Loucy (cell line): ENCODE data around the gene ATP1A1.

ENCODE experiments used
- H2AFZ ChIP-seq: fragments of 200-600 bp; sonication (generic); 2 replicates; pipeline ENCODE4 v1.6.0; 2016; ENCODE audit warnings: antibody characterized with exemption, mild to moderate bottlenecking, low read length, moderate library complexity
- H3F3A ChIP-seq: fragments of 200-600 bp; 2 replicates; pipeline ENCODE4 v1.6.0; 2016; ENCODE audit warnings: antibody characterized with exemption, low read depth, mild to moderate bottlenecking
- H3K27me3 ChIP-seq: fragments of 200-600 bp; sonication (generic); 2 replicates; pipeline ENCODE4 v1.6.1; 2014; ENCODE audit warnings: low read length, mild to moderate bottlenecking; ENCODE audit not compliant: insufficient read depth, poor library complexity, severe bottlenecking
- H3K36me3 ChIP-seq: fragments of 200-600 bp; sonication (generic); 2 replicates; pipeline ENCODE4 v1.6.1; 2016; ENCODE audit warnings: low read length; ENCODE audit not compliant: insufficient read depth
- H3K4me1 ChIP-seq: fragments of 200-600 bp; sonication (generic); 2 replicates; pipeline ENCODE4 v1.5.1; 2014; ENCODE audit warnings: low read length, mild to moderate bottlenecking; ENCODE audit not compliant: insufficient read depth, poor library complexity, severe bottlenecking
- H3K4me2 ChIP-seq: fragments of 200-600 bp; sonication (generic); 2 replicates; pipeline ENCODE4 v1.6.0; 2014; ENCODE audit warnings: antibody characterized with exemption, low read length, low read depth, mild to moderate bottlenecking; ENCODE audit not compliant: poor library complexity, severe bottlenecking
- H3K4me3 ChIP-seq: fragments of 200-600 bp; sonication (generic); 2 replicates; pipeline ENCODE4 v1.5.1; 2014; ENCODE audit warnings: low read length, mild to moderate bottlenecking, mixed read lengths; ENCODE audit not compliant: poor library complexity, severe bottlenecking
- H3K79me2 ChIP-seq: fragments of 200-600 bp; sonication (generic); 2 replicates; pipeline ENCODE4 v1.6.1; 2014; ENCODE audit warnings: low read length; ENCODE audit not compliant: insufficient read depth
- H3K9ac ChIP-seq: fragments of 200-600 bp; sonication (generic); 2 replicates; pipeline ENCODE4 v1.6.0; 2014; ENCODE audit warnings: mild to moderate bottlenecking, low read depth, low read length, moderate library complexity; ENCODE audit not compliant: poor library complexity, severe bottlenecking
- H3K9me2 ChIP-seq: fragments of 200-600 bp; sonication (generic); replicated peaks from 2 replicates; pipeline ENCODE4 v1.6.1; 2016; ENCODE audit warnings: low read depth, low read length, mixed read lengths
- H3K9me3 ChIP-seq: fragments of 200-600 bp; sonication (generic); 2 replicates; pipeline ENCODE4 v1.6.1; 2014; ENCODE audit warnings: mild to moderate bottlenecking, antibody characterized with exemption, low read length, low read depth; ENCODE audit not compliant: insufficient read depth
- H4K20me1 ChIP-seq: fragments of 200-600 bp; sonication (generic); 2 replicates; pipeline ENCODE4 v1.6.0; 2014; ENCODE audit warnings: antibody characterized with exemption, low read length, mild to moderate bottlenecking; ENCODE audit not compliant: insufficient read depth, poor library complexity, severe bottlenecking
- EZH2phosphoT487 ChIP-seq: fragments of 200-600 bp; IDR thresholded peaks from 2 replicates; pipeline ENCODE4 v1.6.1; 2018; ENCODE audit warnings: antibody characterized with exemption, mild to moderate bottlenecking, moderate library complexity, borderline replicate concordance
- TF ChIP-seq, protein P1 (sequence below): fragments of 200-600 bp; sonication (generic); conservative IDR thresholded peaks from 2 replicates; pipeline ENCODE4 v1.5.1; 2014; ENCODE audit warnings: mild to moderate bottlenecking, antibody characterized with exemption, low read length

The ATP1A1 gene

DNA sequence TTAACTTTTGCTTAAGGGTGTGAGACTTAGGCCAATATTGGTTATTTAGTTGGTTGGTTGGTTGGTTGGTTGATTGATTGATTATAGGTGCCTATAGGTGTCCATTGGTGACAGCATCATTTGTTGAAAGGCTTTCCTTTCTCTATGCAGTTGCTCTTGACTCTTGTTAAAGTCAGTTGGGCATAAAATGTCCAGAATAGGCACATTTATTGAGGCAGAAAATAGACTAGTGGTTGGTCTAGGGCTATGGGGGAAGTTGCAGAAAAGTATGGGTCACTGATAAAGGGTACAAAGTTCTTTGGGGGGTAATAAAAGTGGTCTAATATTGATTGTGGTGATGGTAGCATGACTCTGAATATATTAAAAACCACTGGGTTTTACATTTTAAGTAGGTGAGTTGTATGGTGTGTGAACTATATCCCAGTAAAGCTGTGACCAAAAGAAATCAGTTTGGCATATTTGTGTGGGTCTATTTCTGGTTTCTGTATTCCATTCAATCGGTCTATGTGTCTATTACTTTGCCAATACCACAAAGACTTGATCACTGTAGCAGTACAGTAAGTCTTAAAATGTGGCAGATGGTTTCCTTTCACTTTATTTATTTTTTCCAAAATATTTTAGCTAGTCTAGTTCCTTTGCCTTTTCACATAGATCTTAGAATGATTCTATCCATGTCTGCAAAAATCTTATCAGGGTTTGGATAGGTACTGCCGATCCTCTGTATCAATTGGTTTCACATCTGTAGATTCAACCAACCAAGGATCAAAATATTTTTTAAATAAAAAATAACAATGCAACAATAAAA lies 63.0 kb downstream of the ATP1A1 start:
- no peaks in the 10 kb centered on the region for H3K9me3 ChIP-seq
- H2AFZ ChIP-seq = no peak overlapping the region
- H3K9ac ChIP-seq = no peak overlapping the region
- H3F3A ChIP-seq = peaks cover 5% of the 10 kb centered on the region; the same call in 1 of the 2 replicates
- H3K9me2 ChIP-seq = no peaks in the 10 kb centered on the region; the same call in 1 of the 2 replicates
- no peaks in the 10 kb centered on the region for H3K79me2 ChIP-seq
- H4K20me1 ChIP-seq = no peaks in the 10 kb centered on the region
- H3K27me3 ChIP-seq = no peaks in the 10 kb centered on the region
- no peak overlapping the region for H3K4me3 ChIP-seq
- H3K36me3 ChIP-seq = no peaks in the 10 kb centered on the region
- no peak for TF ChIP-seq EZH2phosphoT487
- TF ChIP-seq, protein P1, sequence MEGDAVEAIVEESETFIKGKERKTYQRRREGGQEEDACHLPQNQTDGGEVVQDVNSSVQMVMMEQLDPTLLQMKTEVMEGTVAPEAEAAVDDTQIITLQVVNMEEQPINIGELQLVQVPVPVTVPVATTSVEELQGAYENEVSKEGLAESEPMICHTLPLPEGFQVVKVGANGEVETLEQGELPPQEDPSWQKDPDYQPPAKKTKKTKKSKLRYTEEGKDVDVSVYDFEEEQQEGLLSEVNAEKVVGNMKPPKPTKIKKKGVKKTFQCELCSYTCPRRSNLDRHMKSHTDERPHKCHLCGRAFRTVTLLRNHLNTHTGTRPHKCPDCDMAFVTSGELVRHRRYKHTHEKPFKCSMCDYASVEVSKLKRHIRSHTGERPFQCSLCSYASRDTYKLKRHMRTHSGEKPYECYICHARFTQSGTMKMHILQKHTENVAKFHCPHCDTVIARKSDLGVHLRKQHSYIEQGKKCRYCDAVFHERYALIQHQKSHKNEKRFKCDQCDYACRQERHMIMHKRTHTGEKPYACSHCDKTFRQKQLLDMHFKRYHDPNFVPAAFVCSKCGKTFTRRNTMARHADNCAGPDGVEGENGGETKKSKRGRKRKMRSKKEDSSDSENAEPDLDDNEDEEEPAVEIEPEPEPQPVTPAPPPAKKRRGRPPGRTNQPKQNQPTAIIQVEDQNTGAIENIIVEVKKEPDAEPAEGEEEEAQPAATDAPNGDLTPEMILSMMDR = no peak
- H3K4me1 ChIP-seq = no peaks in the 10 kb centered on the region
- H3K4me2 ChIP-seq = no peak overlapping the region

DNA sequence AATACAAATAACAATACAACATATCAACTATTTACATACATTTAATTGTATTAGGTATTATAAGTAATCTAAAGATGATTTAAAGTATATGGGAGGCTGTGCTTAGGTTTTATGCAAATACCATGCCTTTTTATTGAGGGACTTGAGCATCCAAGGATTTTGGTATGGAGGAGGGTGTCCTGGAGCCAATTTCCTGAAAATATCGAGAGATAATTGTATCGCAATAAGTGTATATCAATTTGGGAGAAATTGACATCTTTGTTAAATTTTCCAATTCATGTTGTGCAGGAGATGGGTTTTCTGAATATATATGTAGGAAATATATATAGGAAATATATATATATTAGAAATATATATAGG lies 63.5 kb downstream of the ATP1A1 start:
- Histone ChIP-seq H3K36me3 (no peaks in the 10 kb centered on the region), H4K20me1 (no peaks in the 10 kb centered on the region), H3K9me3 (no peaks in the 10 kb centered on the region), H2AFZ (no peak overlapping the region), H3K4me3 (no peak overlapping the region), H3K27me3 (no peaks in the 10 kb centered on the region), H3K9me2 (no peaks in the 10 kb centered on the region; the same call in 1 of the 2 replicates), H3K9ac (no peak overlapping the region), H3K4me1 (no peaks in the 10 kb centered on the region), H3K4me2 (no peak overlapping the region), H3F3A (peaks cover 5% of the 10 kb centered on the region; the same call in 1 of the 2 replicates), H3K79me2 (no peaks in the 10 kb centered on the region)
- no peak for TF ChIP-seq EZH2phosphoT487
- TF ChIP-seq, protein P1 = no peak

DNA sequence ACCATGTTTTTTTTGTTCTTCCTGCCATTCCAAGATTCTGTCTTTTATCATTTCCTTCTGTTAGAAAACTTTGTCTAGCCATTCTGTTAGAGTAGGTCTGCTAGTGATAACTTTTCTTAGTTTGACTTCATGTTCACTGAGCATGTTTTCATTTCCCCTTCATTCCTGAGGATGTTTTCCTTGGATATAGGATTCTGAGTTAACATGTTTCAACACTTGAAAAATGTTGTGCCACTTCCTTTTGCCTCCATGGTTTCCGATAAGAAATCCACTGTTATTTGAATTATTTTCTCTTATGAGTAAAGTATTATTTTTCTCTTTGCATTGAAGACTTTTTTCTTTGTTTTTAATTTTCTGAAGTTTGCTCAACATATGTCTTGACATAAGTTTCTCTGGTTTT lies 66.7 kb downstream of the ATP1A1 start:
- Histone ChIP-seq H3K79me2 (no peaks in the 10 kb centered on the region), H3K36me3 (no peaks in the 10 kb centered on the region), H3K9ac (no peak overlapping the region), H4K20me1 (no peaks in the 10 kb centered on the region), H3K9me2 (no peaks in the 10 kb centered on the region; the same call in 1 of the 2 replicates), H3F3A (peaks cover 5% of the 10 kb centered on the region; the same call in 1 of the 2 replicates), H3K4me2 (no peak overlapping the region), H3K4me1 (no peaks in the 10 kb centered on the region), H3K4me3 (no peak overlapping the region), H3K27me3 (no peaks in the 10 kb centered on the region), H2AFZ (no peak overlapping the region), H3K9me3 (no peaks in the 10 kb centered on the region)
- no peak for TF ChIP-seq EZH2phosphoT487
- TF ChIP-seq, protein P1 = no peak
